Gastroesophageal sphincter (tissue), 4 donors: ENCODE measurements around the gene UGT8. TPM values are rescaled to one million over a fixed set of nuclear protein-coding genes. Genes with fewer than 3 reads are reported as not detected.

ENCODE experiments used
- ATAC-seq: fragments of 150-250 bp; one replicate; pipeline ENCODE4 v1.9.1; 2016; ENCODE audit warnings: mild to moderate bottlenecking, moderate library complexity
- H3K27ac ChIP-seq, 4 donors: fragments of 200-600 bp; sonication (generic) in 3 of 4; 1 replicate in 3 of 4; 2 replicates in 1 of 4; pipeline ENCODE4 v1.5.1; 2016 to 2019
- H3K27me3 ChIP-seq: fragments of 200-600 bp; sonication (generic); one replicate; pipeline ENCODE4 v1.5.1; 2019
- H3K36me3 ChIP-seq, 2 donors: fragments of 200-600 bp; sonication (generic); one replicate each; pipeline ENCODE4 v1.5.1; 2019; ENCODE audit warnings: control low read depth in 1 of 2
- H3K4me1 ChIP-seq, 3 donors: fragments of 200-600 bp; sonication (generic); 1 replicate in 2 of 3; 2 replicates in 1 of 3; pipeline ENCODE4 v1.5.1; 2016 to 2019; ENCODE audit warnings: control low read depth in 2 of 3
- H3K4me3 ChIP-seq, 2 donors: fragments of 200-600 bp; sonication (generic); one replicate each; pipeline ENCODE4 v1.5.1; 2019; ENCODE audit warnings: mild to moderate bottlenecking in 1 of 2, moderate library complexity in 1 of 2
- H3K9me3 ChIP-seq, 3 donors: fragments of 200-600 bp; sonication (generic); one replicate each; pipeline ENCODE4 v1.5.1; 2017 to 2019; ENCODE audit warnings: control low read depth in 2 of 3
- CTCF ChIP-seq, 4 experiments: fragments of 200-600 bp in 2 of 4; fragments of 450-650 bp in 2 of 4; sonication (generic) in 1 of 4; IDR thresholded peaks; one replicate each; pipeline ENCODE4 v1.5.1; 2017 to 2019; ENCODE audit warnings: antibody characterized with exemption in 4 of 4, mild to moderate bottlenecking in 2 of 4, moderate library complexity in 2 of 4
- EP300 ChIP-seq: sonication (generic); formaldehyde crosslinking; IDR thresholded peaks from one replicate; pipeline ENCODE4 v1.6.1; 2017; ENCODE audit warnings: antibody characterized with exemption, mild to moderate bottlenecking
- POLR2A ChIP-seq, 2 donors: fragments of 450-650 bp; IDR thresholded peaks; one replicate each; pipeline ENCODE4 v1.6.1; 2017; ENCODE audit warnings: antibody characterized with exemption in 2 of 2, mild to moderate bottlenecking in 2 of 2, moderate library complexity in 1 of 2
- POLR2AphosphoS5 ChIP-seq: sonication (generic); formaldehyde crosslinking; IDR thresholded peaks from one replicate; pipeline ENCODE4 v1.6.1; 2017; ENCODE audit warnings: antibody characterized with exemption
- WGBS, 2 donors: methylation state at CpG; one replicate each; pipeline ENCODE4 v1.1.5; 2018; ENCODE audit warnings: low coverage in 1 of 2; 5-methylcytosine and 5-hydroxymethylcytosine counted together
- small RNA-seq, 4 donors: library from RNA; depleted of rRNA; stranded (forward); fragments of <200 nt; gene quantifications; one replicate each; pipeline ENCODE3, GENCODE V24; 2016
- total RNA-seq, 4 donors: library from RNA; depleted of rRNA; stranded (reverse); fragments of >200 nt; gene quantifications; one replicate each; pipeline ENCODE4 v1.1.0, GENCODE V29; 2016

Gene UGT8
- total RNA-seq, 4 donors from 2014 or later: 0.27 to 0.96 (median 0.73) TPM; not detected in 1

- Histone ChIP-seq H3K4me1 (no peaks in the 10 kb centered on the region), H3K9me3 (no peaks in the 10 kb centered on the region), H3K27me3 (no peaks in the 10 kb centered on the region), H3K36me3 (no peaks in the 10 kb centered on the region), H3K27ac (no peak overlapping the region), H3K4me3 (no peak overlapping the region)
- no peak for ATAC-seq
- WGBS, 2 donors: 55 to 59% methylated on average over 5 of the region's 5 CpGs
- TF ChIP-seq POLR2AphosphoS5: no peak
- TF ChIP-seq EP300: no peak
- TF ChIP-seq CTCF (IDR thresholded peaks at IDR 0.05): no peak
- no peak for TF ChIP-seq POLR2A (IDR thresholded peaks at IDR 0.05)
Observed at GRCh38 chr4:114701491-114701890, 102.9 kb downstream of the UGT8 start.

- Histone ChIP-seq H3K27ac (no peak overlapping the region), H3K36me3 (no peaks in the 10 kb centered on the region), H3K4me3 (no peak overlapping the region), H3K4me1 (no peaks in the 10 kb centered on the region), H3K9me3 (no peaks in the 10 kb centered on the region), H3K27me3 (no peaks in the 10 kb centered on the region)
- TF ChIP-seq CTCF (IDR thresholded peaks at IDR 0.05): no peak
- TF ChIP-seq POLR2AphosphoS5: no peak
- no peak for TF ChIP-seq EP300
- TF ChIP-seq POLR2A (IDR thresholded peaks at IDR 0.05): no peak
- ATAC-seq: no peak
Observed at GRCh38 chr4:114717432-114717831, 118.8 kb downstream of the UGT8 start.

GRCh38 chr4:114725066-114725465, 126.5 kb downstream of the UGT8 start:
- ATAC-seq: no peak

GRCh38 chr4:114727461-114727860, 128.9 kb downstream of the UGT8 start:
- no peak for ATAC-seq
- 0% methylated on average over 1 of the region's 1 CpG for WGBS, 2 donors
- TF ChIP-seq POLR2AphosphoS5 (no peak), POLR2A (IDR thresholded peaks at IDR 0.05) (no peak)
- no peak overlapping the region for H3K27ac ChIP-seq
- no peaks in the 10 kb centered on the region for H3K36me3 ChIP-seq
- H3K4me3 ChIP-seq: no peak overlapping the region
- H3K27me3 ChIP-seq: no peaks in the 10 kb centered on the region
- H3K4me1 ChIP-seq: no peaks in the 10 kb centered on the region
- no peaks in the 10 kb centered on the region for H3K9me3 ChIP-seq

More at GRCh38 chr4:114725066-114725465, 126.5 kb downstream of the UGT8 start:
- Histone ChIP-seq H3K9me3 (no peaks in the 10 kb centered on the region), H3K27me3 (no peaks in the 10 kb centered on the region), H3K4me1 (no peaks in the 10 kb centered on the region), H3K4me3 (no peak overlapping the region), H3K27ac (no peak overlapping the region), H3K36me3 (no peaks in the 10 kb centered on the region)
- no peak for TF ChIP-seq EP300
- no peak for TF ChIP-seq CTCF (IDR thresholded peaks at IDR 0.05)
- no peak for TF ChIP-seq POLR2A (IDR thresholded peaks at IDR 0.05)
- no peak for TF ChIP-seq POLR2AphosphoS5
- WGBS, 2 donors: 55 to 57% methylated on average over 5 to 6 of the region's 6 CpGs

Small RNAs within 50 kb of the gene (small RNA-seq; reads per million reads assigned to genes)
- gene MIR577: 0.18 to 0.82 (median 0.63) reads per million in 4 donors
